IMR-90 (cell line): ENCODE measurements around the gene ADCY2. TPM values are rescaled to one million over a fixed set of nuclear protein-coding genes. Genes with fewer than 3 reads are reported as not detected.

Experiments used
- ATAC-seq: fragments of 200-7000 bp; cut with Tn5 transposase; 2 replicates; pipeline ENCODE4 v1.9.1; 2020; ENCODE audit warnings: low read depth, mild to moderate bottlenecking, moderate library complexity
- BruUV-seq: library from RNA; stranded (reverse); fragments of 400-500 nt; replicated peaks from 2 replicates; lab custom pipeline; 2021; lab: Mats Ljungman, UMichigan
- CTCF ChIA-PET: fragments of 300-600 bp; formaldehyde crosslinking; extraction: SDS; loops from one replicate; lab custom pipeline; 2021; ENCODE audit warnings: antibody characterized with exemption; lab: Yijun Ruan, JAX
- POLR2A ChIA-PET: fragments of 300-600 bp; sonication (Branson Sonifier 250); formaldehyde crosslinking; loops from one replicate; lab custom pipeline; 2022; ENCODE audit warnings: antibody characterized with exemption; ENCODE audit not compliant: unreplicated experiment; lab: Charles Lee
- DNase-seq: peaks from one replicate; pipeline ENCODE4 v3.0.0; 2013
- H2AFZ ChIP-seq: replicated peaks from 2 replicates; pipeline ENCODE3; 2013; ENCODE audit warnings: low read length, mild to moderate bottlenecking; ENCODE audit not compliant: poor library complexity
- H2AK5ac ChIP-seq: 2 replicates; pipeline ENCODE4 v1.6.1; 2013; ENCODE audit warnings: low read depth, low read length, inconsistent platforms
- H2AK9ac ChIP-seq: replicated peaks from 2 replicates; pipeline ENCODE3; 2013; ENCODE audit warnings: mild to moderate bottlenecking, low read depth, low read length, moderate library complexity; ENCODE audit not compliant: poor library complexity
- H2BK120ac ChIP-seq: 2 replicates; pipeline ENCODE4 v1.6.1; 2013; ENCODE audit warnings: low read depth, low read length, inconsistent platforms
- H2BK15ac ChIP-seq: 3 replicates; pipeline ENCODE4 v1.6.1; 2013; ENCODE audit warnings: low read depth, low read length, inconsistent platforms
- H2BK20ac ChIP-seq: 2 replicates; pipeline ENCODE4 v1.6.1; 2013; ENCODE audit warnings: low read depth, mild to moderate bottlenecking, inconsistent platforms, low read length, moderate library complexity
- H2BK5ac ChIP-seq: 2 replicates; pipeline ENCODE4 v1.6.1; 2013; ENCODE audit warnings: mild to moderate bottlenecking, low read depth, low read length, inconsistent platforms; ENCODE audit not compliant: poor library complexity, severe bottlenecking
- H3K14ac ChIP-seq: replicated peaks from 2 replicates; pipeline ENCODE4 v1.6.1; 2013; ENCODE audit warnings: low read depth, low read length, inconsistent platforms
- H3K18ac ChIP-seq: 2 replicates; pipeline ENCODE4 v1.6.1; 2013; ENCODE audit warnings: low read depth, low read length, control low read depth
- H3K23ac ChIP-seq: 2 replicates; pipeline ENCODE4 v1.6.1; 2013; ENCODE audit warnings: low read depth, low read length, inconsistent platforms
- H3K27ac ChIP-seq: 2 replicates; pipeline ENCODE4 v1.5.1; 2013; ENCODE audit warnings: mild to moderate bottlenecking, control low read depth, low read length; ENCODE audit not compliant: insufficient read depth
- H3K27me3 ChIP-seq: 2 replicates; pipeline ENCODE4 v1.6.1; 2013; ENCODE audit warnings: low read length; ENCODE audit not compliant: control insufficient read depth, insufficient read depth
- H3K36me3 ChIP-seq: 2 replicates; pipeline ENCODE4 v1.6.1; 2013; ENCODE audit warnings: low read length, mixed read lengths; ENCODE audit not compliant: control insufficient read depth, insufficient read depth
- H3K4ac ChIP-seq: 2 replicates; pipeline ENCODE4 v1.6.1; 2013; ENCODE audit warnings: low read depth, low read length, inconsistent platforms
- H3K4me1 ChIP-seq: 2 replicates; pipeline ENCODE4 v1.6.1; 2013; ENCODE audit warnings: low read length, mixed read lengths; ENCODE audit not compliant: control insufficient read depth, insufficient read depth
- H3K4me2 ChIP-seq: 2 replicates; pipeline ENCODE4 v1.6.1; 2013; ENCODE audit warnings: low read depth, mild to moderate bottlenecking, control low read depth, low read length, moderate library complexity
- H3K4me3 ChIP-seq: 2 replicates; pipeline ENCODE4 v1.5.1; 2013; ENCODE audit warnings: low read depth, mild to moderate bottlenecking, control low read depth, low read length, moderate library complexity; ENCODE audit not compliant: insufficient read depth
- H3K56ac ChIP-seq: 2 replicates; pipeline ENCODE4 v1.6.1; 2013; ENCODE audit warnings: low read length, inconsistent platforms; ENCODE audit not compliant: insufficient read depth; ENCODE audit errors: extremely low read depth
- H3K79me1 ChIP-seq, 2 experiments: 2 replicates each; pipeline ENCODE4 v1.6.1; 2013; ENCODE audit warnings: low read length in 2 of 2, inconsistent platforms in 1 of 2, low read depth in 1 of 2
- H3K9ac ChIP-seq: 2 replicates; pipeline ENCODE4 v1.6.1; 2013; ENCODE audit warnings: low read depth, low read length, control low read depth
- H3K9me1 ChIP-seq: 2 replicates; pipeline ENCODE4 v1.6.1; 2013; ENCODE audit warnings: low read length, inconsistent platforms; ENCODE audit not compliant: insufficient read depth
- H3K9me3 ChIP-seq: 2 replicates; pipeline ENCODE4 v1.6.1; 2013; ENCODE audit warnings: low read length; ENCODE audit not compliant: control insufficient read depth, insufficient read depth
- H4K20me1 ChIP-seq: 2 replicates; pipeline ENCODE4 v1.6.1; 2013; ENCODE audit warnings: low read length, inconsistent platforms; ENCODE audit not compliant: insufficient read depth
- H4K5ac ChIP-seq: 2 replicates; pipeline ENCODE4 v1.6.1; 2013; ENCODE audit warnings: mild to moderate bottlenecking, low read depth, low read length, control low read depth
- H4K8ac ChIP-seq, 2 experiments: 2 replicates each; pipeline ENCODE4 v1.6.1; 2013; ENCODE audit warnings: low read depth in 2 of 2, low read length in 2 of 2, control low read depth in 1 of 2, inconsistent platforms in 1 of 2
- H4K91ac ChIP-seq: 2 replicates; pipeline ENCODE4 v1.6.1; 2013; ENCODE audit warnings: low read depth, low read length, inconsistent platforms; ENCODE audit not compliant: insufficient read depth
- BHLHE40 ChIP-seq: fragments of 150-350 bp; IDR thresholded peaks from 2 replicates; pipeline ENCODE4 v1.6.1; 2016; ENCODE audit warnings: mild to moderate bottlenecking, low read depth, low read length
- CHD1 ChIP-seq: IDR thresholded peaks from 2 replicates; pipeline ENCODE4 v1.6.1; 2012; ENCODE audit warnings: low read depth, low read length, improper control_type of control experiment
- CTCF ChIP-seq: conservative IDR thresholded peaks from 2 replicates; pipeline ENCODE4 v1.5.1; 2012; ENCODE audit warnings: mild to moderate bottlenecking, low read depth, low read length, improper control_type of control experiment
- ELK1 ChIP-seq: fragments of 150-350 bp; IDR thresholded peaks from 2 replicates; pipeline ENCODE4 v1.6.1; 2016; ENCODE audit warnings: low read depth, mild to moderate bottlenecking, low read length, moderate library complexity, borderline replicate concordance
- FOS ChIP-seq: fragments of 150-350 bp; IDR thresholded peaks from 2 replicates; pipeline ENCODE4 v1.6.1; 2016; ENCODE audit warnings: low read depth, low read length
- MAFK ChIP-seq: IDR thresholded peaks from 2 replicates; pipeline ENCODE4 v1.6.1; 2012; ENCODE audit warnings: low read depth, low read length, improper control_type of control experiment
- POLR2A ChIP-seq: IDR thresholded peaks from 2 replicates; pipeline ENCODE4 v1.6.1; 2012; ENCODE audit warnings: mild to moderate bottlenecking, low read depth, low read length
- RAD21 ChIP-seq: IDR thresholded peaks from 2 replicates; pipeline ENCODE4 v1.6.1; 2012; ENCODE audit warnings: low read length, improper control_type of control experiment
- RFX5 ChIP-seq: IDR thresholded peaks from 2 replicates; pipeline ENCODE4 v1.8.0; 2012; ENCODE audit warnings: low read depth, mild to moderate bottlenecking, low read length, moderate library complexity
- USF2 ChIP-seq: fragments of 150-350 bp; IDR thresholded peaks from 2 replicates; pipeline ENCODE4 v1.6.1; 2017; ENCODE audit warnings: mild to moderate bottlenecking, antibody characterized with exemption, low read length, low read depth
- WGBS, 2 experiments: methylation state at CpG; one replicate each; pipeline versions ENCODE4 v1.1.5 to v1.1.7; 2013; ENCODE audit warnings: missing lambda C conversion rate in 2 of 2; ENCODE audit not compliant: insufficient read length in 1 of 2; ENCODE audit errors: extremely low coverage in 2 of 2; 5-methylcytosine and 5-hydroxymethylcytosine counted together
- dilution Hi-C: fragments of 300-500 bp; cut with HindIII; formaldehyde crosslinking; loops from one replicate; pipeline ENCODE4 v1.14.3; 2018; ENCODE audit warnings: low sequenced_read_pairs; ENCODE audit not compliant: unreplicated experiment
- in situ Hi-C: fragments of 300-500 bp; cut with MboI; formaldehyde crosslinking; loops from 3 replicates; pipeline ENCODE4 v1.14.3; 2019; ENCODE audit warnings: low sequenced_read_pairs, inconsistent platforms, mixed read lengths
- intact Hi-C: fragments of 100-400 bp; cut with micrococcal nuclease; formaldehyde crosslinking; loops from 2 replicates; pipeline ENCODE4 v1.10.0; 2022
- polyA plus RNA-seq, 3 experiments: library from polyadenylated mRNA; depleted of rRNA; stranded (reverse); fragments of >200 nt; gene quantifications; 2 replicates each; pipeline ENCODE4 v1.2.3, GENCODE V29; 2012; ENCODE audit warnings: low replicate concordance in 1 of 3
- total RNA-seq: library from RNA; depleted of rRNA; stranded (reverse); fragments of >200 nt; gene quantifications from 2 replicates; pipeline ENCODE4 v1.2.3, GENCODE V29; 2012

Gene ADCY2
- total and polyA plus RNA-seq, 2 of the 4 experiments (the other 2 are of a cell fraction) = not detected

GRCh38 chr5:7534505-7534904 lies 138.6 kb downstream of the ADCY2 start:
- Histone ChIP-seq H3K9me3 (peaks cover 24% of the 10 kb centered on the region), H3K4ac (no peak overlapping the region), H2AK9ac (no peak overlapping the region), H3K14ac (no peak overlapping the region), H3K36me3 (no peaks in the 10 kb centered on the region), H3K79me1 (no peaks in the 10 kb centered on the region), H2BK20ac (no peak overlapping the region), H2AK5ac (no peak overlapping the region), H3K4me3 (no peak overlapping the region), H3K56ac (no peak overlapping the region), H3K9ac (no peak overlapping the region), H3K9me1 (no peaks in the 10 kb centered on the region), H4K5ac (no peak overlapping the region), H3K4me1 (no peaks in the 10 kb centered on the region), H3K27me3 (no peaks in the 10 kb centered on the region), H4K8ac (no peak overlapping the region), H2BK5ac (no peak overlapping the region), H4K20me1 (no peaks in the 10 kb centered on the region), H3K4me2 (no peak overlapping the region), H4K91ac (no peak overlapping the region), H2BK120ac (no peak overlapping the region), H3K27ac (no peak overlapping the region), H3K23ac (no peak overlapping the region), H2BK15ac (no peak overlapping the region), H3K18ac (no peak overlapping the region), H2AFZ (no peak overlapping the region)
- DNase-seq (no peak), ATAC-seq (no peak)
- in situ Hi-C loops (no loop called here), dilution Hi-C loops (no loop called here), intact Hi-C loops (no loop called here)
- TF ChIP-seq FOS = no peak
- no peak for TF ChIP-seq RFX5
- TF ChIP-seq BHLHE40 = no peak
- no peak for TF ChIP-seq CTCF
- TF ChIP-seq MAFK = no peak
- no peak for TF ChIP-seq RAD21
- no peak for TF ChIP-seq CHD1
- no peak for TF ChIP-seq USF2
- no peak for TF ChIP-seq ELK1
- no peak for TF ChIP-seq POLR2A
- ChIA-PET CTCF (no interaction called here), POLR2A (no interaction called here)
- WGBS, 2 experiments = no CpG with 5 or more reads among the region's 3 CpGs
- no TSS peak for BruUV-seq
